Colonic mucosa (tissue), 4 donors: ENCODE results near the gene TMEM179. TPM values are rescaled to one million over a fixed set of nuclear protein-coding genes. Genes with fewer than 3 reads are reported as not detected.

Source experiments
- DNase-seq: peaks from one replicate; pipeline ENCODE4 v3.0.0-alpha.2; 2020
- H3K27ac ChIP-seq: fragments of 200-600 bp; one replicate; pipeline ENCODE4 v1.8.0; 2021
- H3K27me3 ChIP-seq: fragments of 200-600 bp; one replicate; pipeline ENCODE4 v1.8.0; 2021
- H3K36me3 ChIP-seq: fragments of 200-600 bp; one replicate; pipeline ENCODE4 v1.8.0; 2021
- H3K4me1 ChIP-seq: fragments of 200-600 bp; one replicate; pipeline ENCODE4 v1.8.0; 2021; ENCODE audit warnings: mild to moderate bottlenecking
- H3K4me3 ChIP-seq: fragments of 200-600 bp; one replicate; pipeline ENCODE4 v1.8.0; 2021
- H3K9ac ChIP-seq, 2 donors: one replicate each; pipeline ENCODE4 v1.7.0; 2013; ENCODE audit warnings: control low read depth in 2 of 2, low read depth in 2 of 2, low read length in 2 of 2
- H3K9me3 ChIP-seq: fragments of 200-600 bp; one replicate; pipeline ENCODE4 v1.8.0; 2021
- CTCF ChIP-seq: fragments of 200-600 bp; IDR thresholded peaks from one replicate; pipeline ENCODE4 v1.8.0; 2022; ENCODE audit warnings: antibody characterized with exemption, mild to moderate bottlenecking
- intact Hi-C: fragments of 100-400 bp; cut with DNase I; formaldehyde crosslinking; loops from one replicate; pipeline ENCODE4 v1.14.1; 2022
- total RNA-seq, 2 donors: library from RNA; stranded (reverse); fragmentation: NEBNext Ultra II Directional in 1 of 2; extraction: Animal tissue kit (Norgen Biotek cat#: 25700) in 1 of 2; gene quantifications; one replicate each; pipeline ENCODE4 v1.2.1, GENCODE V29; 2021
- donor health status: healthy.
- donor health status: DM: no; HTN: no; CAD: no.
- donor health status: DM: no; HTN: no; CAD: no.

The TMEM179 gene
- total RNA-seq, 2 donors from 2014 or later, result 0.69 TPM; not detected in 1

GRCh38 chr14:104609666-104610065 lies 5.1 kb upstream of the TMEM179 start:
- Histone ChIP-seq H3K9me3 (no peaks in the 10 kb centered on the region), H3K27ac (no peak overlapping the region), H3K36me3 (no peaks in the 10 kb centered on the region), H3K4me1 (no peaks in the 10 kb centered on the region), H3K9ac (no peak overlapping the region), H3K4me3 (no peak overlapping the region), H3K27me3 (peaks cover 9% of the 10 kb centered on the region)
- TF ChIP-seq CTCF, result no peak
- intact Hi-C loops, result no loop called here
- no peak for DNase-seq

- no peak overlapping the region for H3K4me3 ChIP-seq
- no peaks in the 10 kb centered on the region for H3K36me3 ChIP-seq
- DNase-seq, result no peak
- no peak for TF ChIP-seq CTCF
- no peaks in the 10 kb centered on the region for H3K4me1 ChIP-seq
- no peak overlapping the region for H3K27ac ChIP-seq
- intact Hi-C loops, result no loop called here
- H3K27me3 ChIP-seq, result peaks cover 19% of the 10 kb centered on the region
- H3K9me3 ChIP-seq, result no peaks in the 10 kb centered on the region
- H3K9ac ChIP-seq, result no peak overlapping the region
Measured at GRCh38 chr14:104603711-104604401, 716 bp downstream of the TMEM179 start.

- no peak overlapping the region for H3K9ac ChIP-seq
- no peaks in the 10 kb centered on the region for H3K4me1 ChIP-seq
- H3K27ac ChIP-seq, result no peak overlapping the region
- H3K36me3 ChIP-seq, result no peaks in the 10 kb centered on the region
- H3K9me3 ChIP-seq, result no peaks in the 10 kb centered on the region
- H3K27me3 ChIP-seq, result peaks cover 19% of the 10 kb centered on the region
- no peak overlapping the region for H3K4me3 ChIP-seq
- DNase-seq, result no peak
- intact Hi-C loops, result no loop called here
- TF ChIP-seq CTCF, result no peak
Measured at GRCh38 chr14:104602933-104603325, 1.6 kb downstream of the TMEM179 start.

GRCh38 chr14:104602315-104602932 lies 2.1 kb downstream of the TMEM179 start:
- no peaks in the 10 kb centered on the region for H3K4me1 ChIP-seq
- no peaks in the 10 kb centered on the region for H3K36me3 ChIP-seq
- DNase-seq, result no peak
- H3K27ac ChIP-seq, result no peak overlapping the region
- H3K27me3 ChIP-seq, result peaks cover 19% of the 10 kb centered on the region
- intact Hi-C loops, result no loop called here
- no peak overlapping the region for H3K9ac ChIP-seq
- H3K4me3 ChIP-seq, result no peak overlapping the region
- H3K9me3 ChIP-seq, result no peaks in the 10 kb centered on the region
- TF ChIP-seq CTCF, result no peak

GRCh38 chr14:104601786-104602185 lies 2.8 kb downstream of the TMEM179 start:
- intact Hi-C loops, result no loop called here
- H3K9me3 ChIP-seq, result no peaks in the 10 kb centered on the region
- no peak overlapping the region for H3K9ac ChIP-seq
- H3K27me3 ChIP-seq, result peaks cover 19% of the 10 kb centered on the region
- H3K4me1 ChIP-seq, result no peaks in the 10 kb centered on the region
- no peak for DNase-seq
- TF ChIP-seq CTCF, result no peak
- H3K36me3 ChIP-seq, result no peaks in the 10 kb centered on the region
- no peak overlapping the region for H3K27ac ChIP-seq
- no peak overlapping the region for H3K4me3 ChIP-seq
